ENCODE results near the gene PALM. TPM values are rescaled to one million over a fixed set of nuclear protein-coding genes. Genes with fewer than 3 reads are reported as not detected.
A peak's percentile ranks its signal among the peaks of the same experiment; 100 is the strongest.

Gene PALM
- total and polyA plus RNA-seq, 9 of the 15 experiments (the other 6 are each of a cell fraction or from before 2014, with no cell fraction given) = 0.04 to 6.6 (median 1.7) TPM

DNA sequence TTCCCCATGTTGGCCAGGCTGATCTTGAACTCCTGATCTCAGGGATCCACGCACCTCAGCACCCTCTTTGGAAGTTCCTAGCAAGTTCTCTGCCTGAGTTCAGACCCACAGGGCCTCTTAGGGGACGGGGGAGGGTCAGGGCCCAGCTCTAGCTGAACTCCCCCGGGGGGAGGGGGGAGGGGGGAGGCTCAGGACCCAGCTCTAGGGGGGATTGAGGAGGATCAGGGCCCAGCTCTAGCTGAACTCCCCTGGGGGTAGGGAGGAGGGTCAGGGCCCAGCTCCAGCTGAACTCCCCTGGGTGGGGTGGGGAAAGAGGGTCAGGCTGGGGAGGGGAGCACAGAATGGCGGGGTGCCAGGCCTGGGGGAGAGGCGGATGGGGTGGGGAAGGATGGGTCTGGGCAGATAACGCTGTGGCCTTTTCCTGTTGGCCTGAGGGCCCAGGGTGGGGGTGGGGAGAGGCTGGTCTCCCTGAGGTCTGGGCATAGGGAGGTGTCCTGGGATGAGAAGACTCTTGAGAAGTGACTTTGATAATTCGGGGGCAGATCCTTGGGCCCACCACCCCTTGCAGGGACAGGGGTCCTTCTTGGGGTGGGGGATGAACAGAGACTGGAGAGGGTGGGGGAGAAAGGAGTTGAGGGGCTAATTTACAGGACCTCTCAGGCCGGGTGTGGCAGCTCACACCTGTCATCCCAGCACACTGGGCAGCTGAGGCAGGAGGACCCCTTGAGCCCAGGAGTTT lies 83.0 kb downstream of the PALM start (continued):
- no peak for TF ChIP-seq ZNF232 (CRISPR knock-in tag; IDR thresholded peaks at IDR 0.05)
- TF ChIP-seq, protein P1, sequence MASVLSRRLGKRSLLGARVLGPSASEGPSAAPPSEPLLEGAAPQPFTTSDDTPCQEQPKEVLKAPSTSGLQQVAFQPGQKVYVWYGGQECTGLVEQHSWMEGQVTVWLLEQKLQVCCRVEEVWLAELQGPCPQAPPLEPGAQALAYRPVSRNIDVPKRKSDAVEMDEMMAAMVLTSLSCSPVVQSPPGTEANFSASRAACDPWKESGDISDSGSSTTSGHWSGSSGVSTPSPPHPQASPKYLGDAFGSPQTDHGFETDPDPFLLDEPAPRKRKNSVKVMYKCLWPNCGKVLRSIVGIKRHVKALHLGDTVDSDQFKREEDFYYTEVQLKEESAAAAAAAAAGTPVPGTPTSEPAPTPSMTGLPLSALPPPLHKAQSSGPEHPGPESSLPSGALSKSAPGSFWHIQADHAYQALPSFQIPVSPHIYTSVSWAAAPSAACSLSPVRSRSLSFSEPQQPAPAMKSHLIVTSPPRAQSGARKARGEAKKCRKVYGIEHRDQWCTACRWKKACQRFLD (CRISPR knock-in tag; IDR thresholded peaks at IDR 0.05) = peak; percentile 62; the same call in 1 of the 2 replicates
- no peak for TF ChIP-seq TFAM (CRISPR knock-in tag; conservative IDR thresholded peaks at IDR 0.05)
- no peak for TF ChIP-seq ZNF408 (CRISPR knock-in tag; IDR thresholded peaks at IDR 0.05; ENCODE audit: low read depth)
- TF ChIP-seq PML (IDR thresholded peaks at IDR 0.05; ENCODE audit: low read length) = no peak; the same call in 1 of the 2 replicates
- no peak for TF ChIP-seq NCOA4 (IDR thresholded peaks at IDR 0.05; ENCODE audit: partially characterized antibody)
- no peak for TF ChIP-seq NR0B1 (IDR thresholded peaks at IDR 0.05; ENCODE audit: partially characterized antibody)
- 0 out of 2 replicates have a peak, but pooled peaks have one; percentile 63 for TF ChIP-seq ZBED1 (IDR thresholded peaks at IDR 0.05)
- no peak for TF ChIP-seq ZC3H11A (IDR thresholded peaks at IDR 0.05; ENCODE audit: low read depth, low read length)
- no peak; the same call in 1 of the 2 replicates for TF ChIP-seq CREB3 (tag; conservative IDR thresholded peaks at IDR 0.05; ENCODE audit: low read depth)
- no peak for TF ChIP-seq ESRRA (IDR thresholded peaks at IDR 0.05; ENCODE audit: borderline replicate concordance, low read depth)
- TF ChIP-seq MEF2D (tag; conservative IDR thresholded peaks at IDR 0.05; ENCODE audit: low read depth) = no peak
- TF ChIP-seq HMGN3 (IDR thresholded peaks at IDR 0.05; ENCODE audit: borderline replicate concordance, extremely low read depth, insufficient read length, low read depth, low read length) = peak; percentile 48
- TF ChIP-seq, protein P2, sequence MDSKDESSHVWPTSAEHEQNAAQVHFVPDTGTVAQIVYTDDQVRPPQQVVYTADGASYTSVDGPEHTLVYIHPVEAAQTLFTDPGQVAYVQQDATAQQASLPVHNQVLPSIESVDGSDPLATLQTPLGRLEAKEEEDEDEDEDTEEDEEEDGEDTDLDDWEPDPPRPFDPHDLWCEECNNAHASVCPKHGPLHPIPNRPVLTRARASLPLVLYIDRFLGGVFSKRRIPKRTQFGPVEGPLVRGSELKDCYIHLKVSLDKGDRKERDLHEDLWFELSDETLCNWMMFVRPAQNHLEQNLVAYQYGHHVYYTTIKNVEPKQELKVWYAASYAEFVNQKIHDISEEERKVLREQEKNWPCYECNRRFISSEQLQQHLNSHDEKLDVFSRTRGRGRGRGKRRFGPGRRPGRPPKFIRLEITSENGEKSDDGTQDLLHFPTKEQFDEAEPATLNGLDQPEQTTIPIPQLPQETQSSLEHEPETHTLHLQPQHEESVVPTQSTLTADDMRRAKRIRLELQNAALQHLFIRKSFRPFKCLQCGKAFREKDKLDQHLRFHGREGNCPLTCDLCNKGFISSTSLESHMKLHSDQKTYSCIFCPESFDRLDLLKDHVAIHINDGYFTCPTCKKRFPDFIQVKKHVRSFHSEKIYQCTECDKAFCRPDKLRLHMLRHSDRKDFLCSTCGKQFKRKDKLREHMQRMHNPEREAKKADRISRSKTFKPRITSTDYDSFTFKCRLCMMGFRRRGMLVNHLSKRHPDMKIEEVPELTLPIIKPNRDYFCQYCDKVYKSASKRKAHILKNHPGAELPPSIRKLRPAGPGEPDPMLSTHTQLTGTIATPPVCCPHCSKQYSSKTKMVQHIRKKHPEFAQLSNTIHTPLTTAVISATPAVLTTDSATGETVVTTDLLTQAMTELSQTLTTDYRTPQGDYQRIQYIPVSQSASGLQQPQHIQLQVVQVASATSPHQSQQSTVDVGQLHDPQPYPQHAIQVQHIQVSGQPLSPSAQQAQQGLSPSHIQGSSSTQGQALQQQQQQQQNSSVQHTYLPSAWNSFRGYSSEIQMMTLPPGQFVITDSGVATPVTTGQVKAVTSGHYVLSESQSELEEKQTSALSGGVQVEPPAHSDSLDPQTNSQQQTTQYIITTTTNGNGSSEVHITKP (IDR thresholded peaks at IDR 0.05; ENCODE audit: partially characterized antibody) = peak; percentile 26
- no peak for TF ChIP-seq ZNF445 (CRISPR knock-in tag; IDR thresholded peaks at IDR 0.05; ENCODE audit: low read depth)
- TF ChIP-seq, protein P3, sequence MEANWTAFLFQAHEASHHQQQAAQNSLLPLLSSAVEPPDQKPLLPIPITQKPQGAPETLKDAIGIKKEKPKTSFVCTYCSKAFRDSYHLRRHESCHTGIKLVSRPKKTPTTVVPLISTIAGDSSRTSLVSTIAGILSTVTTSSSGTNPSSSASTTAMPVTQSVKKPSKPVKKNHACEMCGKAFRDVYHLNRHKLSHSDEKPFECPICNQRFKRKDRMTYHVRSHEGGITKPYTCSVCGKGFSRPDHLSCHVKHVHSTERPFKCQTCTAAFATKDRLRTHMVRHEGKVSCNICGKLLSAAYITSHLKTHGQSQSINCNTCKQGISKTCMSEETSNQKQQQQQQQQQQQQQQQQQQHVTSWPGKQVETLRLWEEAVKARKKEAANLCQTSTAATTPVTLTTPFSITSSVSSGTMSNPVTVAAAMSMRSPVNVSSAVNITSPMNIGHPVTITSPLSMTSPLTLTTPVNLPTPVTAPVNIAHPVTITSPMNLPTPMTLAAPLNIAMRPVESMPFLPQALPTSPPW (CRISPR knock-in tag; IDR thresholded peaks at IDR 0.05) = peak; percentile 97

All from K562 (cell line).